Stimulated activated CD4-positive, alpha-beta T cell treated with anti-CD3 and anti-CD28 coated beads, TNF-alpha, amount 100 ng/mL, for 24 hours (primary cell): Measurements from ENCODE around the gene LYSET.
"Not testable (repeated sequence)": the region's sequence is repeated elsewhere in the genome, so short reads cannot be mapped to it uniquely, and the experiment has no call there.

ENCODE experiments used
- DNase-seq, 3 experiments: peaks; one replicate each; pipeline ENCODE4 v3.0.0-alpha.2; 2020; ENCODE audit warnings: low read depth in 3 of 3

The LYSET gene

DNA sequence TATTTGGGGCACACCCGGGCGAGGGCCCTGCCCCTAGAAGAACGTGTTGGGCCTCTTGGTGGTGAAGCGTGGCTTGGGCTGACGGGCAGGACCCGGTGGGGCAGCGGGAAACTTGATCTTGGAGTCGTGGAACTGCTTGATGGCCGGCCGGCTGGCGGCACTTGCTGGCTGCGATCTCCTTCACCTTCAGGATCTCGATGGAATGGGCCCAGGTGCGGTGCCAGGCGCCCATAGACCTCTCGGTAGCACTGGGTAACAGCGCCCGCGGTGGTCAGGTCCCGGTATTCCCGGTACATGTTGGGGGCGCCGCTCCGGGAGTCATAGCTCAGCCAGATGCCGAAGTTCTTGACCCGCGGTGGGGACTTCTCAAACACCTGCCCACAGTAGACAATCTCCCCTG, 38.4 kb downstream of the LYSET start:
- DNase-seq: no peak

GRCh38 chr14:93228550-93228949, 43.4 kb downstream of the LYSET start:
- no peak for DNase-seq

DNA sequence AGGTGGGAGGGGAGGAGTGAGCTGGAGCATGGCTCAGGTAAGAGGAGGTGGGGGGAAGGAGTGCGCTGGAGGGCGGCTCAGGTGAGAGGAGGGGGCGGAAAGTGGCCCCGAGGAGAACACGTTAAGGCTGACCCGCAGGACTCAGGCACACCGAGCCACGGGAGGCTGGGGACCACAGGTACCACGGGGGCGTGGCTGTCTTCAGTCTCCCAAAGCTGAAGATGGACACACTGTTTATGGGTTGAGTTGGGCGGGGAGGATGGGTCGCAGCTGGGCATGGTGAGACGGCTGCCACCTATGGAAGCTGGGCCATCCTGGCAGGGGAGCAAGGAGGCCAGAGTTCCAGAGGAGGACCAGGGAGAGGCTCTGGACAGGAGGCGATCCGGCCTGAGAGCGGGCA, 45.4 kb downstream of the LYSET start:
- no peak for DNase-seq

DNA sequence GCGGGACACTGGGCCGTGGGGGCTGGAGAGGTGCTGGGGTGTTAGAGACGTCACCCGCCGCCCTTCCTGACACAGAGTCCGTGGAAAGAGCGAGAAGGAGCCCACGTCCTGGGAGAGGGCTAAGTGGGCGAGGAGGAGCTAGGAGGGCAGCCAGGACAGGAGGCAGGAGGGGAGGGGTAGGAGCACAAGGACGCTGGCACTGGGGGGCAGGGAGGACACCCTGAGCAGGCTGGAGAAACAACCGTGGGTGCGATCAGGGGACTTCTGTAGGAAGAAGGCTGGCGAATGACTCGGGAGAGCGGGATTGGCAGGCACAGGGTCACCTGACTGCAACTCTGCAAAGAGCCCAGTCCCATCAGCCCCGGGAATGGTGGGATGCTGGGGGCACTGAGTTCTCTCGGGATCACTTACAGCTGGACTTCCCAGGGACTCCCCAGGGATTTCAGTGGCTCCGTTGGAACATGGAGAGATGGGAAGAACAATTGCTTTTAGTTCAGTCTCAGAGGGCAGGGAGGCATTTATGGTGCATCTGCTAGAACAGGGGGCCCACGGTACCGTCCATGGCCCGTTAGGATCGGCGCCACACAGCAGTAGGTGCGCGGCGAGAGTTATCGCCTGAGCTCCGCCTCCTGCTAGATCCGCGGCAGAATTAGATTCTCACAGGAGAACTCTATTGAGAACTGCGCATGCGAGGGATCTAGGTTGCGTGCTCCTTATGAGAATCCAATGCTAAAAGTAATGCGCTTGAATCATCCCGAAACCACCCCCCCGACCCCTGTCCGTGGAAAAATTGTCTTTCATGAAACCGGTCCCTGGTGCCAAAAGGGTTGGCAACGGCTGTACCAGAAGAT, 46.2 kb downstream of the LYSET start:
- DNase-seq: no peak

- DNase-seq: no peak
These were observed 47.0 kb downstream of the LYSET start for GRCh38 chr14:93232159-93232558.

GRCh38 chr14:93233078-93233477, 48.0 kb downstream of the LYSET start:
- not testable (repeated sequence) for DNase-seq

- DNase-seq: no peak
These were observed 49.7 kb downstream of the LYSET start for GRCh38 chr14:93234798-93235197.
